GM21825 (cell line): ENCODE measurements around the gene SBNO1.
A peak's percentile ranks its signal among the peaks of the same experiment; 100 is the strongest.
"Not testable (repeated sequence)": the region's sequence is repeated elsewhere in the genome, so short reads cannot be mapped to it uniquely, and the experiment has no call there.

Source experiments
- ATAC-seq: cut with Tn5 transposase; IDR thresholded peaks from one replicate; pipeline ENCODE4 v1.9.1; 2021; ENCODE audit warnings: mild to moderate bottlenecking, moderate library complexity; ENCODE audit not compliant: unreplicated experiment

Gene SBNO1

GRCh38 chr12:123364532-123365024 lies at the start of gene SBNO1:
SBNO1 (minus strand) TSS chr12:123364847; CDS start chr12:123350441, 14,406 bp downstream.
- ATAC-seq, result peak; percentile 35

GRCh38 chr12:123410041-123410412 lies 45.4 kb upstream of the SBNO1 start:
- ATAC-seq, result no peak

GRCh38 chr12:123409284-123410040 lies 44.8 kb upstream of the SBNO1 start:
- ATAC-seq, result not testable (repeated sequence)

GRCh38 chr12:123408619-123409018 lies 44.0 kb upstream of the SBNO1 start:
- not testable (repeated sequence) for ATAC-seq

- not testable (repeated sequence) for ATAC-seq
Observed at GRCh38 chr12:123407934-123408333, 43.3 kb upstream of the SBNO1 start.

GRCh38 chr12:123407269-123407668 lies 42.6 kb upstream of the SBNO1 start:
- not testable (repeated sequence) for ATAC-seq

- no peak for ATAC-seq
Observed at GRCh38 chr12:123404581-123404980, 39.9 kb upstream of the SBNO1 start.

GRCh38 chr12:123401753-123402683 lies 37.4 kb upstream of the SBNO1 start:
- ATAC-seq, result no peak

GRCh38 chr12:123399255-123399617 lies 34.6 kb upstream of the SBNO1 start:
- ATAC-seq, result no peak

- no peak for ATAC-seq
Observed at GRCh38 chr12:123398550-123399254, 34.1 kb upstream of the SBNO1 start.

GRCh38 chr12:123398177-123398549 lies 33.5 kb upstream of the SBNO1 start:
- ATAC-seq, result no peak

- ATAC-seq, result no peak
Observed at GRCh38 chr12:123397400-123397799, 32.8 kb upstream of the SBNO1 start.

- no peak for ATAC-seq
Observed at GRCh38 chr12:123396954-123397353, 32.3 kb upstream of the SBNO1 start.

GRCh38 chr12:123396543-123396942 lies 31.9 kb upstream of the SBNO1 start:
- no peak for ATAC-seq

GRCh38 chr12:123395236-123395635 lies 30.6 kb upstream of the SBNO1 start:
- no peak for ATAC-seq

- ATAC-seq, result no peak
Observed at GRCh38 chr12:123393747-123394146, 29.1 kb upstream of the SBNO1 start.

GRCh38 chr12:123391546-123392343 lies 27.1 kb upstream of the SBNO1 start:
- ATAC-seq, result no peak

- no peak for ATAC-seq
Observed at GRCh38 chr12:123390498-123391426, 26.1 kb upstream of the SBNO1 start.
